MCF 10A (cell line): ENCODE measurements around the gene TTLL13. TPM values are rescaled to one million over a fixed set of nuclear protein-coding genes. Genes with fewer than 3 reads are reported as not detected.

Source experiments
- BruUV-seq: library from RNA; stranded (reverse); fragments of 400-500 nt; replicated peaks from 2 replicates; lab custom pipeline; 2021; lab: Mats Ljungman, UMichigan
- CTCF ChIA-PET: fragments of 300-600 bp; sonication (Branson Sonifier 250); formaldehyde crosslinking; extraction: SDS; loops from one replicate; lab custom pipeline; 2021; ENCODE audit warnings: antibody characterized with exemption, inconsistent platforms; lab: Yijun Ruan, JAX
- POLR2A ChIA-PET: fragments of 300-600, 350-650 bp; sonication (Branson Sonifier 250); formaldehyde crosslinking; extraction: SDS; loops from one replicate; lab custom pipeline; 2020; ENCODE audit warnings: antibody characterized with exemption, inconsistent platforms; lab: Yijun Ruan, JAX
- DNase-seq: peaks from one replicate; pipeline ENCODE4 v3.0.0-alpha.2; 2018; ENCODE audit not compliant: unreplicated experiment
- H3K27ac Mint-ChIP-seq: one replicate; pipeline ENCODE4 v1.8.0; 2022; ENCODE audit warnings: mild to moderate bottlenecking, low read depth, mixed read lengths; ENCODE audit not compliant: unreplicated experiment
- H3K27me3 Mint-ChIP-seq: one replicate; pipeline ENCODE4 v1.8.0; 2022; ENCODE audit warnings: mixed read lengths; ENCODE audit not compliant: insufficient read depth, unreplicated experiment
- H3K36me3 Mint-ChIP-seq: one replicate; pipeline ENCODE4 v1.8.0; 2022; ENCODE audit warnings: mild to moderate bottlenecking, moderate library complexity, mixed read lengths; ENCODE audit not compliant: insufficient read depth, unreplicated experiment
- H3K4me1 Mint-ChIP-seq: one replicate; pipeline ENCODE4 v1.8.0; 2022; ENCODE audit warnings: mixed read lengths; ENCODE audit not compliant: insufficient read depth, unreplicated experiment
- H3K4me3 Mint-ChIP-seq: one replicate; pipeline ENCODE4 v1.8.0; 2022; ENCODE audit warnings: mild to moderate bottlenecking, moderate library complexity, mixed read lengths; ENCODE audit not compliant: unreplicated experiment
- H3K9me3 Mint-ChIP-seq: one replicate; pipeline ENCODE4 v1.8.0; 2022; ENCODE audit warnings: mixed read lengths; ENCODE audit not compliant: unreplicated experiment
- CTCF ChIP-seq: fragments of 200-600 bp; IDR thresholded peaks from one replicate; pipeline ENCODE4 v1.8.0; 2022; ENCODE audit warnings: antibody characterized with exemption, mild to moderate bottlenecking; ENCODE audit not compliant: unreplicated experiment
- intact Hi-C: fragments of 100-400 bp; cut with micrococcal nuclease; formaldehyde crosslinking; loops from 2 replicates; pipeline ENCODE4 v1.14.1; 2022
- total RNA-seq: library from RNA; stranded (reverse); gene quantifications from 2 replicates; pipeline ENCODE4 v1.2.3, GENCODE V29; 2022

The TTLL13 gene
- total RNA-seq, 1 experiment from 2014 or later, result not detected

GRCh38 chr15:90221246-90221900, 28.0 kb upstream of the TTLL13 start:
- POLR2A ChIA-PET, result interaction anchor here (0.6 to 2.0 kb wide), 7 partner anchors 10 to 71 kb away, joined by 3 to 6 read pairs (median 4); partner anchors contain the start of gene NGRN
- H3K4me1 Mint-ChIP-seq, result no peaks in the 10 kb centered on the region
- DNase-seq, result peak; percentile 75
- intact Hi-C loops, result no loop called here
- H3K27me3 Mint-ChIP-seq, result no peaks in the 10 kb centered on the region
- peak; percentile 90 for TF ChIP-seq CTCF
- BruUV-seq, result no TSS peak
- H3K4me3 Mint-ChIP-seq, result no peak overlapping the region
- H3K36me3 Mint-ChIP-seq, result peaks cover 64% of the 10 kb centered on the region
- no peak overlapping the region for H3K27ac Mint-ChIP-seq
- CTCF ChIA-PET, result interaction anchor here (0.6 to 4.9 kb wide), 24 partner anchors 9 to 1024 kb away, joined by 3 to 48 read pairs (median 5); partner anchors contain the start of genes CIB1, GDPGP1 and SEMA4B
- H3K9me3 Mint-ChIP-seq, result no peaks in the 10 kb centered on the region

- Mint-ChIP-seq H3K27me3 (no peaks in the 10 kb centered on the region), H3K4me1 (no peaks in the 10 kb centered on the region), H3K9me3 (no peaks in the 10 kb centered on the region), H3K27ac (no peak overlapping the region), H3K4me3 (no peak overlapping the region), H3K36me3 (peaks cover 64% of the 10 kb centered on the region)
- intact Hi-C loops, result no loop called here
- BruUV-seq, result no TSS peak
- no peak for TF ChIP-seq CTCF
- ChIA-PET CTCF (interaction anchor here (0.6 to 4.9 kb wide), 7 partner anchors 9 to 699 kb away, joined by 4 to 48 read pairs (median 7); partner anchors contain the start of genes CIB1 and GDPGP1), POLR2A (interaction anchor here (0.7 to 2.0 kb wide), 4 partner anchors 8 to 56 kb away, joined by 3 to 6 read pairs (median 5); no protein-coding TSS in a partner anchor)
- DNase-seq, result no peak
Measured at GRCh38 chr15:90222547-90222946, 26.8 kb upstream of the TTLL13 start.

- no peak overlapping the region for H3K4me3 Mint-ChIP-seq
- H3K27me3 Mint-ChIP-seq, result no peaks in the 10 kb centered on the region
- intact Hi-C loops, result no loop called here
- no TSS peak for BruUV-seq
- no peaks in the 10 kb centered on the region for H3K9me3 Mint-ChIP-seq
- CTCF ChIA-PET, result interaction anchor here (0.6 to 0.8 kb wide), 2 partner anchors 8 to 68 kb away, joined by 3 read pairs; no protein-coding TSS in a partner anchor
- no peak for TF ChIP-seq CTCF
- H3K4me1 Mint-ChIP-seq, result no peaks in the 10 kb centered on the region
- H3K27ac Mint-ChIP-seq, result no peak overlapping the region
- POLR2A ChIA-PET, result interaction anchor here (1.7 kb wide), 1 partner anchor 9 kb away, joined by 5 read pairs; no protein-coding TSS in a partner anchor
- DNase-seq, result no peak
- H3K36me3 Mint-ChIP-seq, result peaks cover 69% of the 10 kb centered on the region
Measured at GRCh38 chr15:90223441-90224165, 25.8 kb upstream of the TTLL13 start.

GRCh38 chr15:90225047-90225446, 24.3 kb upstream of the TTLL13 start:
- DNase-seq, result no peak
- no peaks in the 10 kb centered on the region for H3K9me3 Mint-ChIP-seq
- intact Hi-C loops, result no loop called here
- CTCF ChIA-PET, result no interaction called here
- no peak overlapping the region for H3K27ac Mint-ChIP-seq
- no TSS peak for BruUV-seq
- H3K36me3 Mint-ChIP-seq, result peaks cover 83% of the 10 kb centered on the region
- no peaks in the 10 kb centered on the region for H3K4me1 Mint-ChIP-seq
- TF ChIP-seq CTCF, result no peak
- no peak overlapping the region for H3K4me3 Mint-ChIP-seq
- H3K27me3 Mint-ChIP-seq, result no peaks in the 10 kb centered on the region
- POLR2A ChIA-PET, result interaction anchor here (0.6 kb wide), 1 partner anchor 1151 kb away, joined by 3 read pairs; no protein-coding TSS in a partner anchor
